IPS-15b (cell line): Measurements from ENCODE around the gene FCN3.
A peak's percentile ranks its signal among the peaks of the same experiment; 100 is the strongest.

Experiments used
- H3K27me3 ChIP-seq: one replicate; pipeline ENCODE4 v1.6.1; 2013; ENCODE audit warnings: low read length; ENCODE audit not compliant: control insufficient read depth, insufficient read depth
- H3K36me3 ChIP-seq: one replicate; pipeline ENCODE4 v1.6.1; 2013; ENCODE audit warnings: low read length; ENCODE audit not compliant: control insufficient read depth, insufficient read depth
- H3K4me1 ChIP-seq: one replicate; pipeline ENCODE4 v1.6.1; 2013; ENCODE audit warnings: mild to moderate bottlenecking, low read length; ENCODE audit not compliant: control insufficient read depth, insufficient read depth
- H3K4me3 ChIP-seq: one replicate; pipeline ENCODE4 v1.5.1; 2013; ENCODE audit warnings: low read depth, low read length
- H3K9ac ChIP-seq: one replicate; pipeline ENCODE4 v1.6.1; 2013; ENCODE audit warnings: low read depth, mild to moderate bottlenecking, low read length
- H3K9me3 ChIP-seq: one replicate; pipeline ENCODE4 v1.6.1; 2013; ENCODE audit warnings: mild to moderate bottlenecking, low read length; ENCODE audit not compliant: control insufficient read depth, insufficient read depth

The FCN3 gene

DNA sequence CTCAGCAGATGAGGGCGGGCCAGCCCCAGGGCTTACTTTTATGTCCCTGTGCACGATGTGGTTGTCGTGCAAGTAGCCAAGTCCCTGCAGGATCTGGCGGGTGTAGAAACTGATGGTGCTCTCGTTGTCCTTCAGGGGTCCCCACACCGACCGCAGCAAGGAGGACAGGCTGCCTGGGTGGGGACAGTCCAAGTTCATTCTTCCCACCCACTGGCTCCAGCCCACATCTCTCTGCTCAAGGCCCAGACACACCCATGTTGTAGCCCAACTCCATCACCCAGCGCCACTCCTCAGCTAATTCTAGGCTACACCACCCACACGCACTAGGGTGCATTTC, 14.8 kb downstream of the FCN3 start:
- H3K4me1 ChIP-seq, result peaks cover 8% of the 10 kb centered on the region
- no peaks in the 10 kb centered on the region for H3K9me3 ChIP-seq
- H3K9ac ChIP-seq, result no peak overlapping the region
- no peaks in the 10 kb centered on the region for H3K36me3 ChIP-seq
- peak overlapping the region; percentile 77 for H3K4me3 ChIP-seq
- H3K27me3 ChIP-seq, result peaks cover 48% of the 10 kb centered on the region

DNA sequence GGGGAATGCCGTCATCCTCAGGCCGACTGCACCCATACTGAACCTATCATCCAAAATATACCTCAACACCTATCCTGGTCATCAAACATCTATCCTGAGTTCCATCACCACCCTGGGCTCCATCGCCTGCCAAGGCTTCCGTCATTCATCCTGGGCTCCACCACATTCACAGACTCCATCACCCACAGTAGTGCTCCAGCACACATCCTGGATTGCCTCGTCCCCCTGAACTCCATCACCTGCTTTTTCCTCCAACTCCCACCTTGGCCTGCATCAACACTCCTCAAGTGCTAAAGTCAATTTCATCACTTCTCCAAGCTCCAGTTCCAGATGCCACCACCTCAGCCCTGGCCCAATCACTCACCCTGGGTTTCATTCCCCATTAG, 15.7 kb downstream of the FCN3 start:
- no peak overlapping the region for H3K4me3 ChIP-seq
- H3K9ac ChIP-seq, result no peak overlapping the region
- H3K27me3 ChIP-seq, result peaks cover 48% of the 10 kb centered on the region
- no peaks in the 10 kb centered on the region for H3K36me3 ChIP-seq
- no peaks in the 10 kb centered on the region for H3K9me3 ChIP-seq
- H3K4me1 ChIP-seq, result peaks cover 3% of the 10 kb centered on the region

DNA sequence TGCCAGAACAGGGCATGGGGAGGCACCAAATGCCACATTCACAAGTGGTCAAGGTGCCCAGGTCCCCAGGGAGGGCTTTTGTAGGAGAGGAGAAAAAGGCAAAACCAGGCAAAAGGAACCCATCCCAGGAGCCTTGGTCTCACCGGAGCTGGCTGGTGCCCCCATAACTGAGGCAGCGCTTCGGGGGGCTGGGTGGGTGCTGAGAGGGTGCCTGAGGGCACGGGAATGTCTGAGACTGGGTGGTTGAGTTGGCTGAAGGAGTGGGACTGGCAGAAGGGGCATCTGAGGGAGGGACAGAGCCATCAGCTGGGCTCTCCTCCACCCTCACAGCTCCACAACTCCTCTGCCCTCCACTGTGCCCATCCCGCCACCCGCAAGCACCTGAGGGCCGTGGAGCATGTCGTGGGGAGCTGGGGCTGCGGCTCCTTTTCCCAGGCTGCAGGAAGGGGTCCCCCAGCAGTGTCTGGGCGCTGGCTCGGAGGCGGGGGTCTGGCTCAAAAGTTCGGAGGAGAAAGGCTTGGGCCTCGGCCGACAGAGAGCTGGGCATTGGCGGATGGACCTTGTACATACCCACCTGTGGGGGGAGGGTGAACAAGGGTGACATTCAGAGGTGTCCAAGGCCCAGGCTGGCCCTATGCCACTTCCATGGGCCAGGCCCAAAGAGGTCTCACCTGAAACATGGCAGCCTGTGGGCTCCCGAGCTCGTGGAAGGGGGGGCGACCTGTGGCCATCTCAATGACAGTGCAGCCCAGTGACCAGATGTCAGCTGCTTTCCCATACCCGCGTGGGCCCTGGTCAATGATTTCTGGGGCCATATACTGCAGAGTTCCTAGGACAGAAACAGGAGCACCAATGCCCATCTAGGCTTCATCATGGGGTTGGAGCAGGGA, 16.3 kb downstream of the FCN3 start:
- H3K4me1 ChIP-seq, result peaks cover 3% of the 10 kb centered on the region
- H3K9ac ChIP-seq, result no peak overlapping the region
- H3K36me3 ChIP-seq, result no peaks in the 10 kb centered on the region
- H3K27me3 ChIP-seq, result peaks cover 45% of the 10 kb centered on the region
- H3K9me3 ChIP-seq, result no peaks in the 10 kb centered on the region
- H3K4me3 ChIP-seq, result no peak overlapping the region

DNA sequence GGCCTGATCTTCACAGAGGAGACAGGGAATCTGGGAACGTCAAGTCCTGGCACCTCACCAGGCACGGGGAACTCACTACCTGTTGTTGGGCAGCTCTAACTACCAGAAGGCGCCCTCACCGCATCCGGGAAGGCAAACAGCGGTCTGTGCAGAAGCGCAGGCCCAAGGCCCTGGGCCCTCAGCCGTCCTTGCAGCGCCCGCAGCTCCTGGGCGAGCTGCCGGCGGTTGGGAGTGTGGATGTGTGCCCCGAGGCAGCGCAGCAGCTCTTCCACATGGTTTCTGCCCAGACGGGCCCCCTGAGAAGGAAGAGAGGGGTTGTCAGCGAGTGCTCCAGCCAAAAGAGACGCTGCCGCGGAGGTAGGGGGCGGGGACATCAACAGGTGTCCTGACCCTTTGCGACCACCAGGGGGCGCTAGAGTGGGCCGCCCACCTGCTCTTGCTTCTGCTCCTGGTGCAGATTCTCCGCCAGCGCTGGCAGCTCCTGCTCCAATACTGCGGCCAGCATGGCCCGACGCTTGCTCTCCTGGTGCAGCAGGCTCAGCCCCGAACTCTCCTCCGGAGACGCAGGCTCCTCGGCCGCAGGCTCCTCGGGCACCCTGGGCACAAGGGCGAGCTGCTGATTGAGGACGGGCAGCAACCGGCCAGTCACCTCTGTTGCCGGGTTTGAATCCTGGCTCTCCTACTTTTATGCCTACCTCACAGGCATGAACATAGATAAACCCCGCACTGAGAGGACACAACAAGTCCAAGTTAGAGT, 17.2 kb downstream of the FCN3 start:
- Histone ChIP-seq H3K27me3 (peaks cover 45% of the 10 kb centered on the region), H3K9ac (no peak overlapping the region), H3K4me3 (peak overlapping the region; percentile 39), H3K36me3 (no peaks in the 10 kb centered on the region), H3K4me1 (peaks cover 3% of the 10 kb centered on the region), H3K9me3 (no peaks in the 10 kb centered on the region)

DNA sequence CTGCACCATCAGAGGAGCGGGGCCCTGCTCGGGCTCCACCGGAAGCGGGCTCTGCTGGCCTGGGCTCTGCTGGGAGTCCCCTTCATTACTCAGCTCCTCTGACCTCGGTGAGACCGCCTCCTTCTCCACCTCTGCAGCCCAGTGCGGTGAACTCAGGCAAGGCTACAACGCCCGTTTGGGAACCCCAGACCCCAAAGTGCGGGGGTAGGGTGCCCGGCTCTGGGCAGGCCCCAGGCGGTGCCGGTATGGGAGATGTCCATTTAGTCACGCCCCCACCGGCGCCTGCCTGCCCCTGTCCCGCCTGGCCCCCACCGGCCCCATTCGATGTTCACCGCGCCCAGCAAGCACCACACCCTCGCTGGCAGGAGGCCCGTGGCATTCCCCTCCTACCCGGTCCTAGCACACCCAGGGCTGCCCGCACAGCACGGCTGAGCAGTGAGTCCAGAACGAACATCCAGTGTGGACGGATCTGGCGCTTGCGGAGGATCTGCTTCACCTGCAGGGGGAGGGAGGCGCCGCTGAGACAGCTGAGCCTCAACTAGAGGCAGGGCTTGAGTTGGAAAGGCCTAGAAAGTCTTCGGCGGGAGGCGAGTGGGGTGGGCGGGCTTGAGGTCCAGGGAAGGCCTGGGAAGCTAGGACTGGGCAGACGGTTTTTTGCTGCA, 17.9 kb downstream of the FCN3 start:
- Histone ChIP-seq H3K27me3 (peaks cover 40% of the 10 kb centered on the region), H3K9ac (no peak overlapping the region), H3K4me1 (peaks cover 3% of the 10 kb centered on the region), H3K4me3 (no peak overlapping the region), H3K36me3 (no peaks in the 10 kb centered on the region), H3K9me3 (no peaks in the 10 kb centered on the region)

- Histone ChIP-seq H3K36me3 (no peaks in the 10 kb centered on the region), H3K9me3 (no peaks in the 10 kb centered on the region), H3K4me1 (peaks cover 3% of the 10 kb centered on the region), H3K9ac (no peak overlapping the region), H3K4me3 (no peak overlapping the region), H3K27me3 (peaks cover 35% of the 10 kb centered on the region)
Observed at GRCh38 chr1:27356277-27356618, 18.4 kb downstream of the FCN3 start.

GRCh38 chr1:27355683-27356082, 18.9 kb downstream of the FCN3 start:
- H3K4me1 ChIP-seq, result peaks cover 3% of the 10 kb centered on the region
- no peaks in the 10 kb centered on the region for H3K36me3 ChIP-seq
- no peak overlapping the region for H3K9ac ChIP-seq
- H3K27me3 ChIP-seq, result peaks cover 29% of the 10 kb centered on the region
- no peak overlapping the region for H3K4me3 ChIP-seq
- no peaks in the 10 kb centered on the region for H3K9me3 ChIP-seq

GRCh38 chr1:27353629-27354028, 21.0 kb downstream of the FCN3 start:
- H3K9ac ChIP-seq, result no peak overlapping the region
- H3K4me3 ChIP-seq, result no peak overlapping the region
- H3K9me3 ChIP-seq, result no peaks in the 10 kb centered on the region
- H3K27me3 ChIP-seq, result peaks cover 17% of the 10 kb centered on the region
- H3K36me3 ChIP-seq, result no peaks in the 10 kb centered on the region
- peaks cover 5% of the 10 kb centered on the region for H3K4me1 ChIP-seq

GRCh38 chr1:27353166-27353565, 21.5 kb downstream of the FCN3 start:
- Histone ChIP-seq H3K9me3 (no peaks in the 10 kb centered on the region), H3K9ac (no peak overlapping the region), H3K4me3 (no peak overlapping the region)

DNA sequence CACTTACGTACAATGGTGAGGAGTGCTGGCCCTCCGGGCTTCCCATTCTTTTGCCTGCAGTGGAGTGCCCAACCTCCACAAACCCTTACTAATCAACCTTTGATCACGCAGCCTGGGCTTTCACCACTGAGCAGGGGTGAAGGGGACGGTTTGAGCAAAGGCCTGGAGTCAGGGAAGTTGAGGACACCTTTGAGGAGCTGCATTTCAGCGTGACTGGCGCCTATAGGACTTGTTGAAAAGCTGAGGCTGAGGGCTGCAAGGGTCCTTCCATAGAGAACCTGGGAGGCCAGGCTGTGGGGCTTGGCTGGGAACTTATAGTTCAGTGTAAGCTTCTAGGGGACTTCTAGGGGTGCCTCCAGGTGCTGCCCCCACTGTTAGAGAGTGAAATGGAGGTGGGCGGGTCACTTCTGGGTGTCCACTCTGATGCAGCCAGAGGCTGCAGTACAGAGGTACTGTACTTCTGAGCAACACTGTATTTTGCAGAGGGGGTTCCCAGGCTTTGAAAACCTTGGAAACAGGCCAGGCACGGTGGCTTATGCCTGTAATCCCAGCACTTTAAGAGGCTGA, 23.0 kb downstream of the FCN3 start:
- Histone ChIP-seq H3K36me3 (peaks cover 2% of the 10 kb centered on the region), H3K4me3 (peak overlapping the region; percentile 71), H3K9ac (peak overlapping the region; percentile 76)

More at GRCh38 chr1:27353166-27353565, 21.5 kb downstream of the FCN3 start:
- Histone ChIP-seq H3K27me3 (peaks cover 12% of the 10 kb centered on the region), H3K4me1 (peaks cover 5% of the 10 kb centered on the region), H3K36me3 (no peaks in the 10 kb centered on the region)

DNA sequence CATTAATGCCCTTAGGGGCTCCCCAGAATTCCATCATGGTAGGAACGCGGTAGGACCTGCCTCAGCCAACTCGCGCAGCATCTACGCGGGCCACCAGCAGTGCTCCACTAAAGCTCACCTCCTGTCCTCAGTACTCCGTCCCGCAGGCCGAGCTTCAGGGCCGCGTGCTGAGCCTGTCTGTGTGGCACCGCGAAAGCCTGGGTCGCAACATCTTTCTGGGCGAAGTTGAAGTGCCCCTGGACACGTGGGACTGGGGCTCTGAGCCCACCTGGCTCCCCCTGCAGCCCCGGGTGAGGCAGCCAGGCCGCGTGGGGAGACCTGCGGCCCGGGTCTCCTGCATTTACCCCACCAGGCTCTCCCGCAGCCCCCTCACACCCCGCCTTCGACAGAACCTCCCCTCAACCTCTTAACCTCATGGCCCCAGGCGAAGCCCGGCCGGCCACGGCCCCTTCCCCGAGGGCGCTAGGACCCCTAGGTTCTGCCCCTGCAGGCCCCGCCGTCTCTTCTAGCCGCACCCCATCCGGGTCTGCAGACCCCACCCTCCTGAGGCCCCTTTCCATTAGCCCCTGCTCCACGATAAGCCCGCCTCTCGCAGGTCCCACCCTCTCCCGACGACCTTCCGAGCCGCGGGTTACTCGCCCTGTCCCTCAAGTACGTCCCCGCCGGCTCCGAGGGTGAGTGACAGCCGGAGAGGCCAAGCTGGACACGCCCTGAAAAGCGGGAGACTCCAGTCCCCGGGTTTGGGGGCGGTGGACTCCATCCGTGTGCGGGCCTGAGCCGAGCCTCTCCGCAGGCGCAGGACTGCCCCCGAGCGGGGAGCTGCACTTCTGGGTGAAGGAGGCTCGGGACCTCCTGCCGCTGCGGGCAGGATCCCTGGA, 23.7 kb downstream of the FCN3 start:
- Histone ChIP-seq H3K9ac (peak overlapping the region; percentile 76), H3K4me3 (peak overlapping the region; percentile 71), H3K4me1 (peaks cover 6% of the 10 kb centered on the region)

More for the DNA sequence above, 23.0 kb downstream of the FCN3 start:
- peaks cover 6% of the 10 kb centered on the region for H3K27me3 ChIP-seq
- H3K4me1 ChIP-seq, result peaks cover 6% of the 10 kb centered on the region
- no peaks in the 10 kb centered on the region for H3K9me3 ChIP-seq

More for the DNA sequence above, 23.7 kb downstream of the FCN3 start:
- peaks cover 6% of the 10 kb centered on the region for H3K27me3 ChIP-seq
- no peaks in the 10 kb centered on the region for H3K9me3 ChIP-seq
- H3K36me3 ChIP-seq, result peaks cover 2% of the 10 kb centered on the region
